Ovary (tissue), 9 donors: Measurements from ENCODE around the gene ZDHHC24. TPM values are rescaled to one million over a fixed set of nuclear protein-coding genes. Genes with fewer than 3 reads are reported as not detected.

Experiments
- DNase-seq, 5 donors: peaks; one replicate each; pipeline ENCODE4 v3.0.0-alpha.2; 2019 to 2020
- H3K27ac ChIP-seq, 2 donors: fragments of 200-600 bp; one replicate each; pipeline versions ENCODE4 v1.5.1 to v1.8.0; 2019 to 2022
- H3K27me3 ChIP-seq: fragments of 200-600 bp; one replicate; pipeline ENCODE4 v1.8.0; 2022
- H3K36me3 ChIP-seq: fragments of 200-600 bp; sonication (generic); one replicate; pipeline ENCODE4 v1.5.1; 2019
- H3K4me1 ChIP-seq: one replicate; pipeline ENCODE4 v1.8.1; 2013; ENCODE audit warnings: mild to moderate bottlenecking, moderate library complexity; ENCODE audit not compliant: insufficient read depth
- H3K4me3 ChIP-seq: fragments of 200-600 bp; sonication (generic); one replicate; pipeline ENCODE4 v1.5.1; 2017
- H3K9me3 ChIP-seq, 2 donors: fragments of 200-600 bp in 1 of 2; sonication (generic) in 1 of 2; one replicate each; pipeline versions ENCODE4 v1.5.1 to v1.8.1; 2013 to 2019; ENCODE audit warnings: mild to moderate bottlenecking in 1 of 2, moderate library complexity in 1 of 2
- EP300 ChIP-seq: sonication (generic); formaldehyde crosslinking; IDR thresholded peaks from one replicate; pipeline ENCODE4 v1.6.1; 2017; ENCODE audit warnings: antibody characterized with exemption
- POLR2A ChIP-seq: fragments of 450-650 bp; IDR thresholded peaks from one replicate; pipeline ENCODE4 v1.6.1; 2017; ENCODE audit warnings: antibody characterized with exemption, mild to moderate bottlenecking, moderate library complexity
- WGBS, 3 donors: extraction: QIAGEN DNeasy Blood & Tissue Kit in 1 of 3; methylation state at CpG; one replicate each; pipeline versions ENCODE4 v1.1.5 to v1.1.7; 2013 to 2017; 5-methylcytosine and 5-hydroxymethylcytosine counted together
- intact Hi-C, 4 donors: fragments of 100-400 bp; cut with DNase I; formaldehyde crosslinking; loops; one replicate each; pipeline versions ENCODE4 v1.11.0 to v1.15.1; 2022 to 2023
- polyA plus RNA-seq, 2 donors: library from polyadenylated mRNA; stranded (reverse); fragments of 200-250 nt in 1 of 2; fragments of 350-450 nt in 1 of 2; fragmentation: Illumina TruSeq in 1 of 2; extraction: RNeasy Lipid Tissue Mini Kit (QIAGEN cat#74804) in 1 of 2; gene quantifications; one replicate each; pipeline ENCODE4 v1.2.3, GENCODE V29; 2013 to 2014
- total RNA-seq, 7 donors: library from RNA; depleted of rRNA in 2 of 7; stranded (reverse); fragments of >200 nt in 2 of 7; fragmentation: NEBNext Ultra II Directional in 3 of 7; extraction: Animal tissue kit (Norgen Biotek cat#: 25700) in 3 of 7; gene quantifications; one replicate each; pipeline versions ENCODE4 v1.1.0 to v1.2.4, GENCODE V29; 2016 to 2023
- TF ChIP-seq, protein P1 (sequence below), 3 donors: fragments of 450-650 bp in 2 of 3; fragments of 200-600 bp in 1 of 3; IDR thresholded peaks; one replicate each; pipeline versions ENCODE4 v1.5.1 to v1.8.0; 2016 to 2022; ENCODE audit warnings: antibody characterized with exemption in 3 of 3, mild to moderate bottlenecking in 1 of 3
- donor health status: DM: no; HTN: no; CAD: no; lungs with moderate emphysema.
- donor health status: DM: no; HTN: no; CAD: no.
- donor health status: Bipolar disorder and iron deficiency.
- donor health status: DM: yes; HTN: yes; CAD: no.
- donor health status: DM: no; HTN: no; CAD: no.
- donor health status: DM: yes; HTN: yes; CAD: no.

ZDHHC24 gene
- total and polyA plus RNA-seq, 9 donors, result 5.1 to 14.5 (median 8.9) TPM

DNA sequence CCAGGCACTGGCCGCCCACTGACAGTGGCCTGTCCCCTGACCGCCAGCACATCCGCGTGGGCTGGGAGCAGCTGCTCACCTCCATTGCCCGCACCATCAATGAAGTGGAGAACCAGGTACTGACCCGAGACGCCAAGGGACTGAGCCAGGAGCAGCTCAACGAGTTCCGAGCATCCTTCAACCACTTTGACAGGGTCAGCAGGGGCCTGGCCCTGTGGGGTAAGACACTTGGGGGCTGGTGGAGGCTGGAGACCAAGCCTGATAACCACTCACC lies 16.1 kb upstream of the ZDHHC24 start:
- no peak for TF ChIP-seq EP300
- Histone ChIP-seq H3K27me3 (no peaks in the 10 kb centered on the region), H3K36me3 (no peaks in the 10 kb centered on the region), H3K9me3 (no peaks in the 10 kb centered on the region), H3K27ac (no peak overlapping the region), H3K4me1 (peaks cover 3% of the 10 kb centered on the region), H3K4me3 (no peak overlapping the region)
- DNase-seq, result no peak
- intact Hi-C loops, result no loop called here
- 80 to 90% (median 88%) methylated on average over 4 to 9 of the region's 9 CpGs for WGBS, 3 donors

GRCh38 chr11:66561178-66561974 lies 15.5 kb upstream of the ZDHHC24 start:
- intact Hi-C loops, result no loop called here

GRCh38 chr11:66559866-66560676 lies 14.2 kb upstream of the ZDHHC24 start:
- H3K4me3 ChIP-seq, result no peak overlapping the region
- no peaks in the 10 kb centered on the region for H3K9me3 ChIP-seq
- intact Hi-C loops, result no loop called here
- peaks cover 3% of the 10 kb centered on the region for H3K4me1 ChIP-seq
- H3K36me3 ChIP-seq, result no peaks in the 10 kb centered on the region
- no peak for DNase-seq
- WGBS, 3 donors, result 70 to 78% (median 71%) methylated on average over 26 to 27 of the region's 27 CpGs
- TF ChIP-seq, protein P1, sequence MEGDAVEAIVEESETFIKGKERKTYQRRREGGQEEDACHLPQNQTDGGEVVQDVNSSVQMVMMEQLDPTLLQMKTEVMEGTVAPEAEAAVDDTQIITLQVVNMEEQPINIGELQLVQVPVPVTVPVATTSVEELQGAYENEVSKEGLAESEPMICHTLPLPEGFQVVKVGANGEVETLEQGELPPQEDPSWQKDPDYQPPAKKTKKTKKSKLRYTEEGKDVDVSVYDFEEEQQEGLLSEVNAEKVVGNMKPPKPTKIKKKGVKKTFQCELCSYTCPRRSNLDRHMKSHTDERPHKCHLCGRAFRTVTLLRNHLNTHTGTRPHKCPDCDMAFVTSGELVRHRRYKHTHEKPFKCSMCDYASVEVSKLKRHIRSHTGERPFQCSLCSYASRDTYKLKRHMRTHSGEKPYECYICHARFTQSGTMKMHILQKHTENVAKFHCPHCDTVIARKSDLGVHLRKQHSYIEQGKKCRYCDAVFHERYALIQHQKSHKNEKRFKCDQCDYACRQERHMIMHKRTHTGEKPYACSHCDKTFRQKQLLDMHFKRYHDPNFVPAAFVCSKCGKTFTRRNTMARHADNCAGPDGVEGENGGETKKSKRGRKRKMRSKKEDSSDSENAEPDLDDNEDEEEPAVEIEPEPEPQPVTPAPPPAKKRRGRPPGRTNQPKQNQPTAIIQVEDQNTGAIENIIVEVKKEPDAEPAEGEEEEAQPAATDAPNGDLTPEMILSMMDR (IDR thresholded peaks at IDR 0.05), result no peak
- TF ChIP-seq POLR2A, result no peak
- no peak for TF ChIP-seq EP300
- H3K27ac ChIP-seq, result no peak overlapping the region
- H3K27me3 ChIP-seq, result no peaks in the 10 kb centered on the region

More at GRCh38 chr11:66561178-66561974, 15.5 kb upstream of the ZDHHC24 start:
- Histone ChIP-seq H3K27ac (no peak overlapping the region), H3K36me3 (no peaks in the 10 kb centered on the region), H3K27me3 (no peaks in the 10 kb centered on the region), H3K4me1 (peaks cover 3% of the 10 kb centered on the region), H3K9me3 (no peaks in the 10 kb centered on the region), H3K4me3 (no peak overlapping the region)
- TF ChIP-seq EP300, result no peak
- TF ChIP-seq POLR2A, result no peak
- TF ChIP-seq, protein P1 (IDR thresholded peaks at IDR 0.05), result no peak
- 58 to 67% (median 61%) methylated on average over 13 to 14 of the region's 14 CpGs for WGBS, 3 donors
- DNase-seq, result no peak

- H3K4me3 ChIP-seq, result no peak overlapping the region
- peak; percentile 60 to 80 (median 66) for DNase-seq
- intact Hi-C loops, result no loop called here
These were observed 13.5 kb upstream of the ZDHHC24 start for GRCh38 chr11:66559142-66559865.

More at GRCh38 chr11:66559142-66559865, 13.5 kb upstream of the ZDHHC24 start:
- Histone ChIP-seq H3K27me3 (no peaks in the 10 kb centered on the region), H3K27ac (no peak overlapping the region), H3K9me3 (no peaks in the 10 kb centered on the region), H3K36me3 (no peaks in the 10 kb centered on the region), H3K4me1 (peaks cover 3% of the 10 kb centered on the region)
- 8 to 13% (median 11%) methylated on average over 42 to 50 of the region's 50 CpGs for WGBS, 3 donors
- no peak for TF ChIP-seq POLR2A
- no peak for TF ChIP-seq EP300
- TF ChIP-seq, protein P1 (IDR thresholded peaks at IDR 0.05), result no peak
